ENCODE measurements around the gene TASL. TPM values are rescaled to one million over a fixed set of nuclear protein-coding genes. Genes with fewer than 3 reads are reported as not detected.
"Not testable (repeated sequence)": the region's sequence is repeated elsewhere in the genome, so short reads cannot be mapped to it uniquely, and the experiment has no call there.

TASL gene
- total and polyA plus RNA-seq, 4 donors = 0.33 to 3.5 (median 0.77) TPM

GRCh38 chrX:30570505-30570904 is 7.1 kb downstream of the TASL start:
- TF ChIP-seq EGR1 (IDR thresholded peaks at IDR 0.05; ENCODE audit: low read depth in 2 of 2) (no peak), RAD21 (IDR thresholded peaks at IDR 0.05) (peak; percentile 70 to 78), CTCF (IDR thresholded peaks at IDR 0.05; ENCODE audit: low read depth, low read length, missing input control) (peak; percentile 50)
- Histone ChIP-seq H3K4me1 (ENCODE audit: control insufficient read depth in 4 of 4, insufficient read depth in 4 of 4, low read length in 3 of 4) (peaks cover 4 to 18% (median 14%) of the 10 kb centered on the region in 4 donors), H3K9me3 (ENCODE audit: control insufficient read depth in 4 of 4, low read length in 3 of 4) (no peaks in the 10 kb centered on the region), H3K4me3 (ENCODE audit: low read depth in 1 of 3, low read length in 3 of 3) (no peak overlapping the region), H3K36me3 (ENCODE audit: control insufficient read depth in 4 of 4, insufficient read depth in 3 of 4, low read depth in 1 of 4, low read length in 3 of 4) (no peaks in the 10 kb centered on the region), H3K27ac (ENCODE audit: low read depth in 1 of 2, low read length in 2 of 2) (no peak overlapping the region), H3K9ac (ENCODE audit: low read depth in 1 of 2, low read length in 2 of 2) (no peak overlapping the region), H3K27me3 (ENCODE audit: control insufficient read depth in 4 of 4, insufficient read depth in 4 of 4, low read length in 3 of 4) (no peaks in the 10 kb centered on the region)
- WGBS = 77% methylated on average over 1 of the region's 1 CpG
- no peak for DNase-seq (ENCODE audit: low spot score)

GRCh38 chrX:30568136-30568535 is 9.4 kb downstream of the TASL start:
- H3K27ac ChIP-seq (ENCODE audit: low read depth in 1 of 2, low read length in 2 of 2) = no peak overlapping the region
- no peak overlapping the region for H3K4me3 ChIP-seq (ENCODE audit: low read depth in 1 of 3, low read length in 3 of 3)
- H3K36me3 ChIP-seq (ENCODE audit: control insufficient read depth in 4 of 4, insufficient read depth in 3 of 4, low read depth in 1 of 4, low read length in 3 of 4) = no peaks in the 10 kb centered on the region
- no peak for TF ChIP-seq ZBTB33 (IDR thresholded peaks at IDR 0.05)
- no peak for TF ChIP-seq EGR1 (IDR thresholded peaks at IDR 0.05; ENCODE audit: low read depth in 2 of 2)
- TF ChIP-seq FOXA2 (IDR thresholded peaks at IDR 0.05) = no peak
- TF ChIP-seq HNF4A (conservative IDR thresholded peaks at IDR 0.05) = no peak
- TF ChIP-seq HNF4G (IDR thresholded peaks at IDR 0.05) = no peak
- TF ChIP-seq ATF3 (IDR thresholded peaks at IDR 0.05) = no peak
- TF ChIP-seq RAD21 (IDR thresholded peaks at IDR 0.05) = no peak
- no peak for TF ChIP-seq RXRA (IDR thresholded peaks at IDR 0.05)
- TF ChIP-seq SP1 (IDR thresholded peaks at IDR 0.05) = no peak
- 93% methylated on average over 4 of the region's 4 CpGs for whole genome bisulfite sequencing
- H3K9ac ChIP-seq (ENCODE audit: low read depth in 1 of 2, low read length in 2 of 2) = no peak overlapping the region
- DNase-seq (ENCODE audit: low spot score) = no peak
- H3K4me1 ChIP-seq (ENCODE audit: control insufficient read depth in 4 of 4, insufficient read depth in 4 of 4, low read length in 3 of 4) = peaks cover 2 to 15% (median 11%) of the 10 kb centered on the region in 4 donors
- H3K27me3 ChIP-seq (ENCODE audit: control insufficient read depth in 4 of 4, insufficient read depth in 4 of 4, low read length in 3 of 4) = no peaks in the 10 kb centered on the region
- no peaks in the 10 kb centered on the region for H3K9me3 ChIP-seq (ENCODE audit: control insufficient read depth in 4 of 4, low read length in 3 of 4)

- not testable (repeated sequence) for H3K27ac ChIP-seq (ENCODE audit: low read depth in 1 of 2, low read length in 2 of 2); H3K4me3 ChIP-seq (ENCODE audit: low read depth in 1 of 3, low read length in 3 of 3); H3K36me3 ChIP-seq (ENCODE audit: control insufficient read depth in 4 of 4, insufficient read depth in 3 of 4, low read depth in 1 of 4, low read length in 3 of 4); H3K9ac ChIP-seq (ENCODE audit: low read depth in 1 of 2, low read length in 2 of 2); H3K4me1 ChIP-seq (ENCODE audit: control insufficient read depth in 4 of 4, insufficient read depth in 4 of 4, low read length in 3 of 4); H3K27me3 ChIP-seq (ENCODE audit: control insufficient read depth in 4 of 4, insufficient read depth in 4 of 4, low read length in 3 of 4); DNase-seq (ENCODE audit: low spot score); H3K9me3 ChIP-seq (ENCODE audit: control insufficient read depth in 4 of 4, low read length in 3 of 4)
- 81% methylated on average over 5 of the region's 5 CpGs for WGBS
These were observed 14.5 kb downstream of the TASL start for GRCh38 chrX:30563070-30563469.

- Histone ChIP-seq H3K36me3 (ENCODE audit: control insufficient read depth in 4 of 4, insufficient read depth in 3 of 4, low read depth in 1 of 4, low read length in 3 of 4) (no peaks in the 10 kb centered on the region), H3K27ac (ENCODE audit: low read depth in 1 of 2, low read length in 2 of 2) (no peak overlapping the region), H3K4me3 (ENCODE audit: low read depth in 1 of 3, low read length in 3 of 3) (no peak overlapping the region), H3K9me3 (ENCODE audit: control insufficient read depth in 4 of 4, low read length in 3 of 4) (no peaks in the 10 kb centered on the region), H3K4me1 (ENCODE audit: control insufficient read depth in 4 of 4, insufficient read depth in 4 of 4, low read length in 3 of 4) (no peaks in the 10 kb centered on the region), H3K27me3 (ENCODE audit: control insufficient read depth in 4 of 4, insufficient read depth in 4 of 4, low read length in 3 of 4) (no peaks in the 10 kb centered on the region), H3K9ac (ENCODE audit: low read depth in 1 of 2, low read length in 2 of 2) (no peak overlapping the region)
- WGBS = 88% methylated on average over 2 of the region's 2 CpGs
- no peak for DNase-seq (ENCODE audit: low spot score)
- TF ChIP-seq REST (IDR thresholded peaks at IDR 0.05) (no peak), RXRA (IDR thresholded peaks at IDR 0.05) (no peak), FOXA1 (IDR thresholded peaks at IDR 0.05) (no peak), JUND (IDR thresholded peaks at IDR 0.05) (no peak), ZBTB33 (IDR thresholded peaks at IDR 0.05) (no peak), YY1 (IDR thresholded peaks at IDR 0.05) (no peak), NR2F2 (IDR thresholded peaks at IDR 0.05) (no peak), HNF4A (conservative IDR thresholded peaks at IDR 0.05) (no peak)
These were observed 16.4 kb downstream of the TASL start for GRCh38 chrX:30561191-30561590.

Measured in liver (tissue), 9 donors.